WTC11 (cell line): Measurements from ENCODE around the gene TMC1. TPM values are rescaled to one million over a fixed set of nuclear protein-coding genes. Genes with fewer than 3 reads are reported as not detected.

Experiments
- ATAC-seq: fragments of 200-7000 bp; cut with Tn5 transposase; 2 replicates; pipeline ENCODE4 v1.10.0; 2021; ENCODE audit warnings: mild to moderate bottlenecking, moderate library complexity
- CTCF ChIA-PET: fragments of 300-600 bp; sonication (Branson Sonifier 250); formaldehyde crosslinking; loops from one replicate; lab custom pipeline; 2021; ENCODE audit warnings: antibody characterized with exemption; lab: Charles Lee
- POLR2A ChIA-PET: fragments of 350-600 bp; sonication (Branson Sonifier 250); formaldehyde crosslinking; loops from one replicate; lab custom pipeline; 2021; ENCODE audit warnings: antibody characterized with exemption; lab: Charles Lee
- DNase-seq: peaks from one replicate; pipeline ENCODE4 v3.0.0; 2021; ENCODE audit warnings: low spot score
- H3K27ac Mint-ChIP-seq: 2 replicates; pipeline ENCODE4 v1.8.0; 2021; ENCODE audit warnings: mixed read lengths
- H3K27me3 Mint-ChIP-seq: 2 replicates; pipeline ENCODE4 v1.8.0; 2021; ENCODE audit warnings: low read depth, mild to moderate bottlenecking, moderate library complexity, mixed read lengths
- H3K36me3 Mint-ChIP-seq: 2 replicates; pipeline ENCODE4 v1.8.0; 2021; ENCODE audit warnings: mixed read lengths
- H3K4me1 Mint-ChIP-seq: 2 replicates; pipeline ENCODE4 v1.8.0; 2022; ENCODE audit warnings: mixed read lengths
- H3K4me3 Mint-ChIP-seq: 2 replicates; pipeline ENCODE4 v1.8.0; 2021; ENCODE audit warnings: mild to moderate bottlenecking, moderate library complexity, mixed read lengths
- H3K9me3 Mint-ChIP-seq: 2 replicates; pipeline ENCODE4 v1.8.0; 2021; ENCODE audit warnings: mixed read lengths
- AR ChIP-seq: fragments of 250-450 bp; sonication (Bioruptor Pico); IDR thresholded peaks from 2 replicates; pipeline ENCODE4 v1.9.0; 2021; ENCODE audit warnings: mild to moderate bottlenecking
- ATF2 ChIP-seq: sonication (generic); formaldehyde crosslinking; IDR thresholded peaks from 2 replicates; pipeline ENCODE4 v1.8.1; 2022; ENCODE audit warnings: low read depth, missing genetic modification reagents, borderline replicate concordance
- ATF3 ChIP-seq: sonication (generic); formaldehyde crosslinking; conservative IDR thresholded peaks from 2 replicates; pipeline ENCODE4 v1.8.1; 2022; ENCODE audit warnings: mild to moderate bottlenecking, missing genetic modification reagents
- FOXJ3 ChIP-seq: sonication (generic); formaldehyde crosslinking; IDR thresholded peaks from 2 replicates; pipeline ENCODE4 v1.9.0; 2021; ENCODE audit warnings: missing genetic modification reagents, mild to moderate bottlenecking, borderline replicate concordance
- GABPB1 ChIP-seq: sonication (generic); formaldehyde crosslinking; IDR thresholded peaks from 2 replicates; pipeline ENCODE4 v1.8.1; 2023; ENCODE audit warnings: mild to moderate bottlenecking, missing genetic modification reagents
- IRF1 ChIP-seq: sonication (generic); formaldehyde crosslinking; IDR thresholded peaks from 2 replicates; pipeline ENCODE4 v1.8.0; 2023; ENCODE audit warnings: missing genetic modification reagents
- NFYB ChIP-seq: sonication (generic); formaldehyde crosslinking; conservative IDR thresholded peaks from 2 replicates; pipeline ENCODE4 v1.8.0; 2022; ENCODE audit warnings: low read depth, missing genetic modification reagents
- NR3C1 ChIP-seq: sonication (generic); formaldehyde crosslinking; conservative IDR thresholded peaks from 2 replicates; pipeline ENCODE4 v1.8.1; 2023; ENCODE audit warnings: low read depth, mild to moderate bottlenecking, missing genetic modification reagents
- PRDM15 ChIP-seq: sonication (generic); formaldehyde crosslinking; IDR thresholded peaks from 2 replicates; pipeline ENCODE4 v1.8.0; 2022; ENCODE audit warnings: missing genetic modification reagents
- RELA ChIP-seq: sonication (generic); formaldehyde crosslinking; IDR thresholded peaks from 2 replicates; pipeline ENCODE4 v1.8.1; 2022; ENCODE audit warnings: missing genetic modification reagents, mild to moderate bottlenecking, borderline replicate concordance
- RORB ChIP-seq: fragments of 250-450 bp; sonication (Bioruptor Pico); IDR thresholded peaks from 2 replicates; pipeline ENCODE4 v1.9.0; 2021; ENCODE audit warnings: mild to moderate bottlenecking
- SOX15 ChIP-seq: fragments of 250-450 bp; sonication (Bioruptor Pico); IDR thresholded peaks from 2 replicates; pipeline ENCODE4 v1.9.0; 2021; ENCODE audit warnings: mild to moderate bottlenecking
- STAT6 ChIP-seq: sonication (generic); formaldehyde crosslinking; conservative IDR thresholded peaks from 2 replicates; pipeline ENCODE4 v1.8.1; 2023; ENCODE audit warnings: mild to moderate bottlenecking, low read depth, missing genetic modification reagents, moderate library complexity
- TP53 ChIP-seq: sonication (generic); formaldehyde crosslinking; IDR thresholded peaks from 2 replicates; pipeline ENCODE4 v1.8.1; 2023; ENCODE audit warnings: mild to moderate bottlenecking, missing genetic modification reagents
- ZNF138 ChIP-seq: sonication (generic); formaldehyde crosslinking; conservative IDR thresholded peaks from 2 replicates; pipeline ENCODE4 v1.8.1; 2022; ENCODE audit warnings: mild to moderate bottlenecking, moderate library complexity, missing genetic modification reagents
- ZNF532 ChIP-seq: fragments of 250-450 bp; sonication (Bioruptor Pico); IDR thresholded peaks from 2 replicates; pipeline ENCODE4 v1.9.0; 2021; ENCODE audit warnings: mild to moderate bottlenecking, borderline replicate concordance
- total RNA-seq: library from RNA; stranded (reverse); gene quantifications from 3 replicates; pipeline ENCODE4 v1.2.3, GENCODE V29; 2021

TMC1 gene
- total RNA-seq, 1 experiment from 2014 or later = 0.31 TPM

- TF ChIP-seq PRDM15 (CRISPR knock-in tag) = no peak
- TF ChIP-seq SOX15 (CRISPR knock-in tag) = no peak
- no peak for TF ChIP-seq AR (CRISPR knock-in tag)
- TF ChIP-seq ZNF138 (CRISPR knock-in tag) = no peak
- no peak for TF ChIP-seq IRF1
- no peak for TF ChIP-seq NFYB (CRISPR knock-in tag)
- TF ChIP-seq RORB = no peak
- TF ChIP-seq GABPB1 (CRISPR knock-in tag) = no peak
- no peak for TF ChIP-seq STAT6 (CRISPR knock-in tag)
- TF ChIP-seq ATF2 = no peak
Measured at GRCh38 chr9:72622186-72622585, 100.8 kb downstream of the TMC1 start (continued).

GRCh38 chr9:72623156-72623555, 101.7 kb downstream of the TMC1 start:
- Mint-ChIP-seq H3K27ac (no peak overlapping the region), H3K36me3 (peaks cover 3% of the 10 kb centered on the region; the same call in 1 of the 2 replicates), H3K9me3 (peaks cover 16% of the 10 kb centered on the region), H3K4me1 (peaks cover 11% of the 10 kb centered on the region), H3K4me3 (no peak overlapping the region), H3K27me3 (no peaks in the 10 kb centered on the region)
- CTCF ChIA-PET = no interaction called here
- DNase-seq = no peak
- no peak for ATAC-seq
- POLR2A ChIA-PET = interaction anchor here (0.8 kb wide), 1 partner anchor 25 kb away, joined by 5 read pairs; no protein-coding TSS in a partner anchor
- TF ChIP-seq PRDM15 (CRISPR knock-in tag) (no peak), TP53 (CRISPR knock-in tag) (no peak), FOXJ3 (CRISPR knock-in tag) (no peak), RELA (CRISPR knock-in tag) (no peak), NR3C1 (no peak), ATF3 (CRISPR knock-in tag) (no peak), ZNF532 (no peak)
